UCSD-AML1 (cell line): ENCODE measurements around the gene SMIM14.
"Not testable (repeated sequence)": the region's sequence is repeated elsewhere in the genome, so short reads cannot be mapped to it uniquely, and the experiment has no call there.

ENCODE experiments used
- DNase-seq: peaks from one replicate; lab custom pipeline; 2025; ENCODE audit not compliant: unreplicated experiment; lab: John Stamatoyannopoulos, UW

SMIM14 gene

DNA sequence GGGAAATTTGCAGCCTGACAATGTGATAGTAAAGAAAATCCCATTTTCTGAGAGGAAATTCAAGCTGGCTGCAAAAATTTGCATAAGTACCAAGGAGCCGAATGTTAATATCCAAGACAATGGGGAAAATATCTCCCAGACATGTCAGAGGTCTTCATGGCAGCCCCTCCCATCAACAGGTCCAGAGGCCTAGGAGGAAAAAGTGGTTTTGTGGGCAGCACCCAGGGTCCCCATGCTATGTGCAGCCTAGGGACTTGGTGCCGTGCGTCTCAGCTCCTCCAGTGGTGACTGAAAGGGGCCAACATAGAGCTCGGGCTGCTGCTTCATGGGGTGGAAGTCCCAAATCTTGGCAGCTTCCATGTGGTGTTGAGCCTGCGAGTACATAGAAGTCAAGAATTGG is 105.1 kb downstream of the SMIM14 start:
- no peak for DNase-seq

DNA sequence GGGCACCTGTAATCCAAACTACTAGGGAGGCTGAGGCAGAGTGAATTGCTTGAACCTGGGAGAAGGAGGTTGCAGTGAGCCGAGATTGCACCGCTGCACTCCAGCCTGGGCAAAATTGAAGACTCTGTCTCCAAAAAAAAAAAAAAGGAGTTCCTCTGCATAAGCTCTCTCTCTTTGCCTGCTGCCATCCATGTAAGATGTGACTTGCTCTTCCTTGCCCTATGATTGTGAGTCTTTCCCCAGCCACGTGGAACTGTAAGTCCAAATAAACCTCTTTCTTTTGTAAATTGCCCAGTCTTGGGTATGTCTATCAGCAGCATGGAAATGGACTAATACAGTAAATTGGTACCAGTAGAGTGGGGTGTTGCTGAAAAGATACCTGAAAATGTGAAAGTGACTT is 106.4 kb downstream of the SMIM14 start:
- not testable (repeated sequence) for DNase-seq

DNA sequence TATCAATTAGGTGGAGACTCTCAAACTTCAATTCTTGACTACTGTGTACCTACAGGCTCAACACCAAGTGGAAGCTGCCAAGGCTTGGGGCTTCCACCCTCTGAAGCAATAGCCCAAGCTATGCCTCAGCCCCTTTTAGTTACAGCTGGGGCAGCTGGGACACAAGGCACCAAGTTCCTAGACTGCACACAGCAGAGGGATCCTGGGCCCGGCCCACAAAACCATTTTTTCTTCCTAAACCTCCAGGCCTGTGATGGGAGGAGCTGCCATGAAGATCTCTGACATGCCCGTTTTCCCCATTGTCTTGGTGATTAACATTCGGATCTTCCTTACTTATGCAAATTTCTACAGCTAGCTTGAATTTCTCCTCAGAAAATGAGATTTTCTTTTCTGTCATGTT is 108.0 kb downstream of the SMIM14 start:
- no peak for DNase-seq

DNA sequence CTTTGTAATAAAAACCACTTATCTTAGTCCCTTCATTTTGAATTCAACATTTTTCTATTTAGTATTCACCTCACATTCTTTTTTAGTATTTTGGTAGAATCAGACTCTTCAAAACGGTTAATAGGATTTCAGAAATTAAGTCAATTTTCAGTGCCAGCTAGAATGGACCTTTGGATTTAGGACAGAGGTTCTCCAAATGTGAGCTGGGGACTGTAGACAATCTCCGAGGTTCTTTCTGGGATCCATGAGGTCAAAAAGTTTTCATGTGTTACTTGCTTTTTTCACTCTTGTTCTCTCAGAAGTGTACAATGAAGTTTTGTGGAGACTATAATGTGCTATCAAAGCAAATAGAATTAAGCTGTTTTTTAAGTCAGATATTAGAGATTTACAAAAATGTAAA is 109.1 kb downstream of the SMIM14 start:
- DNase-seq = no peak

DNA sequence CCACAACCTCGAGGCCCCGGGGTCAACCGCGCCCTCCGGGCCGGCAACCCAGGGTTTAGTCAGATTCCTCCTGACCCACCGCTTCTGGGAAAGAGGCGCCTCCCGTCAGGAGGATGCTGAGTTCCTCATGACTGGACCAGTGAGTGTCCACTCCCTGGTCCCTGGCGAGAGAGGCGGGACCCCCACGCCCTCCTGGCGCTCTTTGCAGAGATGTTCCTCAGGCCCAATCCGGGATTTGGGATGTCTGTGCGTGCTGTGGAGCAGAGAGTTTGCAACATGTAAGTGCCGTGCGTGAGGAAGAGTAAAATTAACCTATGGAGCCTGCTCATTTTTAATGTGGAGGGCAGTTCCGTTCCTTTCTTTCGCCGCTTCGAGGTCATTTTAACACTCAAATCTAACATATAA is 110.6 kb downstream of the SMIM14 start:
- DNase-seq = no peak

DNA sequence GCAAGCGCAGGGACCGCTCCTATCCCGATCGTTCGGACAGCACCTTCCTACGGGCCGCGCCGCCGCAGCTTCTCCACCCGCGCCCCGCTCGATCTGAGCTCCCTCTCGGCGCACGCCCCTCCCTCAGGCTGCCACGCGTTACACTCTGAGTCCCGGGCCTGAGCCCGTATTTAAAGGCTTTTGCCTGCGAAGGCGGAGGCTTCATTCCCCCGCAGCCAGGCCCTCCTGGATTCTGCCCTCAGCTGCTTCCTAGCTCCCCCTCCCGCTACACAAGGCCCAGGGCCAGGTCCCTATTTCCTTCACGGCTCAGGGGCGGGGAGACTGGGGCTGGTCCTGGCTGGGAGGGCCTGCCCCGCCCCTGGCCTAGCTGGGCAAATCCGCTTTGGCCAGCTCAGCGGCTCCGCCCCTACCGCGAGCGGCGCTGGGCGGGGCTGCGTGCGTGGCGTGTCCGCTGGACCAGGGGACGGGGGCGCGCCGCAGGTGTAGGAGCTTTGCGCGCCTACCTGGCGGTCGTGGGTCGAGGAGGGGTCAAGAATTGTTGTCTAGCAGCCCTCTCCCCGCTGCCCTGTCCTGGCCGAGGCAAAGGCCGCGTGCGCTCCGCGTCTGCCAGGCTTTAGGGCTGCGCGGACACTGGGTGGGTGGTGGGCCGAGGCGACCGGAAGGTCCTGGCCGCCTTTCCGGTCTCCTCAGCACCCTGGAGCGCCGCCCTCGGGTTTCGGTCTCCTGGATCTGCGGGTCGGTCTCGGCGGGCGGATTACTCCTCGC is 111.2 kb downstream of the SMIM14 start, which contains the start of gene UGDH:
UGDH (minus strand) TSS at position 144 of the 765 bp plus-strand sequence. CDS start 5,927 bp downstream, outside the sequence.
- peak; percentile 95 for DNase-seq

DNA sequence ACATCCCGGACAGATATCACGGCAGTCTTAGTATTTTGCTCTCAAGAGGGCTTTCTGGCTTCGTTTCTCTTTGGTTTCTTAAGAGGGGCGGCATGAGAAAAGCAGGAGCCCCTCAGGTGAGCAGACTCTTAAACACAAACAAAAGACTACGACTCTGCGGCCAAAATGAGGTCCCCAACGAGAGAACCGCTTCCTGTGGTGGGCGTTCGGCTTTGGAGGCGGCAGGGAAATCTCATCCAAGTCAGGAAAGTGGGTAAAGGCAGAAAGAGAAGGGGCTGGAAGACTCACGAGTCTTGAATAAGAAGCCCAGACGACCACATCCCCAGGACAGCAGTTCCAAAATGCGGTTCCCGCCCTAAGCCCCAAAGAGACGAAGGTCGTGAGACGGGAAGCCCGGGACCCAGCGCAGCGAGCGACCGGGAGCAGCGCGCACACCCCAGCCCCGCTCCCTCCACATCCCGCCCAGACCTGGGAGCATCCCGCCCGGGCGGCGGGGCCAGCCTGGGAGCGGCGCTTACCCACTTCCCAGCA is 111.8 kb downstream of the SMIM14 start:
- DNase-seq = no peak

DNA sequence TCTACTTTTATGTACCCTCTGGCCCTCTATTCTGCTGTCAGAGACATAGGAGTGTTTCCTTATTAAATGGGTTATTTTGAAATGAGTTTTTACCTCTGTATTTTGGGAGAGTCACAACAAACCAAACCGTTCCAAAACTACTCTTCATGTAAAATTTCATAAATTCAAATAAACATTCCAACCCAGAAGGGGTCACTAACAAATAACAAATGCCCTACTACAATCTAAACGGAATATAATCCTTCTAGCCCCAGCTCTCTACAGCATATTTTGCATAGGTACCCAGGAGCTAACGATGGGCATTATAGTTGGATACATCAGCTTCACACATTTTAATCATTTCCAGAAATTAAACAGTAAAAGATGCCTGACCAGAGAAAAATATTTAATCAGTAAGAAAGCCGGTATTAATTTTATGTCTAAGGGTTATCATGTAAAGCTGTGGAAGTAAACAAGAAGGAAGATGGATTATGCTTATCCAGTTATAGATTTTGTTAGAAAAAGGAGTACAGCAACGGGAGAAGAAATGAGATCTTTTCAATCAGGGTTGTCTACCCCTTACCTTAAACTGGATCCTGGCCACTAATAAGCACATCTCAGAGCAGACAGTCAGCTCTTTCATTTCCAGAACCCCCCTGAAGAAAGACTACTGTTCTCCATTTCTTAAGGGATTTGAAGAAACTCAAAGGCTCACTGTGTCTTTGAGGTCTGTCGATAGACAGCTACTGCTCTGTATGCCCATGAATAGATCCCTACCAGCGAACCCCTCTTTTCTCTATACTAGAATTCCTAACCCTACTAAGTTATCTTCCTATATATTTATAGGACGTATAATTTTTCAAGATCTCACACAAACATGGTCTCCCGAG is 112.6 kb downstream of the SMIM14 start:
- no peak for DNase-seq

DNA sequence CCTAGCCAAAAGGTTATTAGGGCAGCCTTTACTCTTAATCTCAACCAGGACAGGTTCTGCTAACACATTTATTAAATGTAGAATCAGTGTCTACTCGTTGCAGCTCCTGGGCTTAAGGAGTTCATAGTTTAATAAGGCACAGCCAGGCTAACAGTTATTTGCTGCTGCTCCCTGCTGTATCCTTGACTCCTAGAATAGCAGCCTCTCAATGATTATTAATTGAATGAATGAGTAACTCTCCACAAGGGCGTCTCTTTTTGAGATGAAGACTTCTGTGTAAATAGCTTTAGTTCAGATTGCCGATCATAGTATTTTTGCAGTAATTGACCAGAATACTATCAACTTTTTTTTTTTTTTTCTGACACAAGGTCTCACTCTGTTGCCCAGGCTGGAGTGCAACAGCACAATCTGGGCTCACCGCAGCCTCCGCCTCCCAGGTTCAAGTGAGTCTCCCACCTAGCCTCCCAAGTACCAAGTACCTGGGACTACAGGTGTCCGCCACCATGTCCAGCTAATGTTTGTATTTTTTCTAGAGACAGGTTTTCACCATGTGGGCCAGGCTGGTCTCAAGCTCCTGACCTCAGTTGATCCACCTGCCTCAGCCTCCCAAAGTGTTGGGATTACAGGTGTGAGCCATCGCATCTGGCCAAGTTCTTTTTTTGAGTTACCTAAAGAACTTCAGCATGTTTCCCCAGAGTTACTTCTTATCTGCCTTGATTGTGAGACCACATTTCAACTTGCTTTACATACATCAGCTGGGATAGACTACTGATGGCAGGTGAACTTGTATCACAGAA is 114.3 kb downstream of the SMIM14 start:
- DNase-seq = no peak

DNA sequence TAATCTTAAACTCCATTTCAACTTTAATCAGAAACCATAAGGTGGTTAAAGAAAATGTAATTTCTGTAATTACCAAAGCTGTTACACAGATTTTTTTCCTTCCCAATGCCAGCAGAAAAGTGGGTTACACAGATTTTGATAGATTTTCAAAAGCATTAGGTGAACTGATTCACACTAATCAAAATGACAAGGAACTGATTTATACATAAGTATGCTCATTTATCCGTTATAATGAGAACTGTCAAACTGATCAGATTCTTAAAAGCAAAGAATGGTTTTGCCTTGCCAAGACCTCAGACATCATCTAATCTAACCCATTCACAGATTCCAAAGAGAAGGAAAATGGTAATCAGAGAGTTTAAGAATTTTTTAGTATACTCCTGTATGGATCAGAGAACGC is 116.6 kb downstream of the SMIM14 start:
- DNase-seq = no peak

DNA sequence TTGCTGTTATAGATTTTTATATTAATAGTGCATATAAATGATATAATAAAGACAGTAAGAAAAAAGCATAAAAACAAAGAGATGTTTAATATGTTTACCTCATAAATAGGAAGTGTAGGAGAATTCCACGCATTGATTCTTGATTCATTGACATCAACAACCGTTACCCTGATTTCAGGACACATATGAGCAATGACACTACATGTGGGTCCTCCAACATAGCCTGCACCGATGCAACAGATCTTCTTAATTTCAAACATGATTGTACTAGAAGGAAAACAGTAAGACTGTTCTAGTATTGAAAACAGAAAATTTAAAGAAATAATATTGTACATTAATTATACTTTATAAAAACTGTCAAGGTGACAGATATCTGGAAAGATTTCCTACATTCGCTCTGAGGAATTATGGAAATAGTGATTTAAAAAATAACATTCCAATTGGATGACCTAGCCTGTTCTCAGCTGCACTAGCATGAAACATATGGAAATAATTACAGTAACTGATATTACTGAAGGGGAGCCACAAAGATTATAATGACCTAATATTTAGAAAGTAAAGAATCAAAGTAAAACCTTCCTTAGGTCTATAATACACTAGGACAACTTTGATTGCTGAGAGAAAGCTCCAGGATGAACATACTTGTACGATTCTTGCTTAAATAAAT is 117.3 kb downstream of the SMIM14 start:
- no peak for DNase-seq

DNA sequence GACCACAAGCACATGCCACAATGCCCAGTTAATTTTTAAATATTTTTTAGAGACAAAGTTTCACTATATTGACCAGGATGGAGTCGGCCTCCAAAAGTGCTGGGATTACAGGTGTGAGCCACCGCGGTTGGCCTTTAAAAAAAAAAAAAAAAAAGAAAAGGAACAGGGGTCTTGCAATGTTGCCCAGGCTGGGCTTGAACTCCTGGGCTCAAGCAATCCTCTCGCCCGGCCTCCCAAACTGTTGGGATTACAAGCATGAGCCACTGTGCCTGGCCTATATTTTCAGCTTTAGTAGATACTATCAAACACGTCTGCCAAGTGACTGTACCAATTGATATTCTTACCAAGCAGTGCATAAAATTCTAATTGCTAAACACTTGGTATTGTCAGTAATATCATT is 120.2 kb downstream of the SMIM14 start:
- DNase-seq = no peak

DNA sequence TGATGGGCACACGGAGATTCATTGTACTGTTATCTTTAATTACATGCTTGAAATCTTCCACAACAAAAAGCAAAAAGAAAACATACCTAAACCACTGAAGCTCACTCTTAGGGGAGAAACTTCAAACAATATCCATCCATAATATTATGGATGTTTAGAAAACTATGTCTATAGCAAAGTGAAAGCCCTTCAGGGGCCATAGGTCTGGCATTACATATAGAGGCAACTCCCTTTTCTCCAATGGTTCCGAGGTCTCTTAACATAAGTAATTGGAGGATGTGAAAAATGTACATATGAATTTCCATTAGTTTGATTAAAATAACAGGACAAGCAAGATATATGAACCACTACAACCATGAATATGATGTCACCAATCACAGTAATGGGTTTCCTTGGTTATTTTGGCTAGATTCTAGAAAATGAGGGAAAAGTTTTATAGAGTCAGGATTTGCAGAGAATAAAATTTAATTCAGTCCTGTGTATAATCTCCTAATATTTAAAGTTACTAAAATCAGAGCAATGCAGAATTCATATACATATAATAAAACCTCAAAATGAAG is 122.2 kb downstream of the SMIM14 start:
- no peak for DNase-seq

DNA sequence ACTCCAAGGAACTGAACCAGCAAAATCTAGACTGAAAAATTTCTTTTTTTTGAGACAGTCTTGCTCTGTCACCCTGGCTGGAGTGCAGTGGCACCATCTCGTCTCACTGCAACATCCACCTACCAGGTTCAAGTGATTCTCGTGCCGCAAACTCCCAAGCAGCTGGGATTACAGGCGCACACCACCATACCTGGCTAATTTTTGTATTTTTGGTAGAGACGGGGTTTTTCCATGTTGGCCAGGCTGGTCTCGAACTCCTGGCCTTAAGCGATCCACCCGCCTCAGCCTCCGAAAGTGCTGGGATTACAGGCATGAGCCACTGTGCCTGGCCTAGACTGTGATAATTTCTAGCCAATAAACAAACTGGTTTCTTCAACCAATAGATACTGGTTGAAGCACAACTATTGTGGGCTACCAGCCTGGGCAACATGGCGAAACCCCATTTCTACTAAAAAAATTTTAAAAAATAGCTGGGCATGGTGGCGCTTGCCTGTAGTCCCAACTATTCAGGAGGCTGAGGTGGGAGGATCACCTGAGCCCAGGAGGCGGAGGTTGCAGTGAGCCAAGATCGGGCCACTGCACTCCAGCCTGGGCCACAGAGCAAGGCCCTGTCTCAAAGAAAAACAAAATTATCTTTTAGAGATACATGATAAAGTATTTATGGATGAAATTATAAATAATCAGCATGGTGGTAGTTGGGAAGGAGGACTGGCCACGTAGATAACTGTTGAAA is 122.8 kb downstream of the SMIM14 start:
- not testable (repeated sequence) for DNase-seq

DNA sequence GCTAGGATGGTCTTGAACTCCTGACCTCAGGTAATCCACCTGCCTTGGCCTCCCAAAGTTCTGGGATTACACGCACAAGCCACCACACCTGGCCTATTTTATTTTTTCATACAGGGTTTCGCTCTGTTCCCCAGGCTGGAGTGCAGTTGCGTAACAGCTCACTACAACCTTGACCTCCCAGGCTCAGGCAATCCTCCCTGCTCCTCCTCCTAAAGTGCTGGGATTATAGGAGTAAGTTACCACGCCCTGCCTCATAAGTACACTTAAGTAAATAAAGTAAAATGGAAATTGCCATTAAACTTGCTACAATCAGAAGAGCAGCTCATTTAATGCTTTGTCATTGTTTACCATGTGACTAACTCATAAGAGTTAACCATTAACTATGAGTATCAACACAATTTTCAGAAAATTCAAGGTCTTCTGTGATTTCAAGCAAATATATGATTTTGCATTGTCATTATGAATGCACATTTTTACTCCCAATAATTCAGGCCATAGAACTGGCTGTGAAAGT is 123.7 kb downstream of the SMIM14 start:
- no peak for DNase-seq

DNA sequence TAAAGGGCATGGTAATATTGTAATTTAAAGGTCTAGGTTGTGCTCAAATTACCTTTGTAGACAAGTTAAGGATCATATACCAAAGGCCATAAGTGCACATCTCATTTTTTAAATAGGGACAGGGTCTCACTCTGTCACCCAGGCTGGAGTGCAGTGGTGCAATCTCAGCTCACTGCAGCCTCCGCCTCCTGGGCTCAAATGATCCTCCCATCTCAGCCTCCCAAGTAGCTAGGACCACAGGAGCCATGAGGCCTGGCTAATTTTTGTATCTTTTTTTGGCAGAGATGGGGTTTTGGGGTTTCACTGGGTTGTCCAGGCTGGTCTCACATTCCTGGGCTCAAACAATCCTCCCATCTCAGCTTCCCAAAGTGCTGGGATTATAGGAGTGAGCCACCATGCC is 124.4 kb downstream of the SMIM14 start:
- DNase-seq = not testable (repeated sequence)

DNA sequence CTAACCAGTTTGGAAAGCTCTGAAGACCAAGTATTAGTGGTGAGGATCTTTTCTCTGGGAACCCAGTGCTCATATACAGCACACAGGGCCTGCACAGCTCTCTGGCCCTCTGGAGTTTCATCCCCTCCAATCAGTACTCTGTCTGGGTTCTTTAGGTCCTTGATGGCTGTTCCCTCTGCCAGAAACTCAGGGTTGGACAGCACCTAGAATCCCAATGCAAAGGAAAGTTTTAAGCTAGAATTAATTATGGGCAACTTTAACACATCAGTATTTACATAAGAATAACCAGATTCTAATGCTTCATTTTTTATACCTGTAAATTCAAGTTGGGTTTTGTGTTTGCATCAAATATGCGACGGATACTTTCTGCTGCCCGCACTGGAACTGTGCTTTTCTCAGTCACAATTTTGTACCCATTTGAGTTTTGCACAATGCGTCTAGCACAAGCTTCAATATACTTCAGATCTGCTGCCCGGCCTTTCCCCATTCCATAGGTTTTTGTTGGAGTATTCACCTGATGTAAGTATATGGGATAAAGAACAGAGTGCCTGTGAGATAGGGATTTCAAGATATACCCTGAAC is 128.2 kb downstream of the SMIM14 start:
- no peak for DNase-seq

DNA sequence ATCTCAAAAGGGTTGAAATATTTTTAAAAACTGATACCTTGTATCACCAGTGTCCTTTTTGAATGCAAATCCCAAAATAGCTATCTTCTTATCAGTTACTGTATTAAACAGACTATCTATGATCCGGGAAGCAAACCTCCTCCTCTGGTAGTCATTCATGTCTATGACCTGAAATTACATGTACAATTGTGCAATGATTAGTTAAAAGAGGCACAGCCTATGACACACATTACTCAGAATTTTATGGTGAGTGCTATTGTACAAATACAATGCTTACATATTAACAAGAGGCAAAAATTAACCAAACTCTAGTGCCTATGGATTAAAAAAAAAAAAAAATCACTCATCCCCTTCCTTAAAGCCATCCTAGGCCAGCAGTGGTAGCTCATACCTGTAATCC is 133.1 kb downstream of the SMIM14 start:
- no peak for DNase-seq

DNA sequence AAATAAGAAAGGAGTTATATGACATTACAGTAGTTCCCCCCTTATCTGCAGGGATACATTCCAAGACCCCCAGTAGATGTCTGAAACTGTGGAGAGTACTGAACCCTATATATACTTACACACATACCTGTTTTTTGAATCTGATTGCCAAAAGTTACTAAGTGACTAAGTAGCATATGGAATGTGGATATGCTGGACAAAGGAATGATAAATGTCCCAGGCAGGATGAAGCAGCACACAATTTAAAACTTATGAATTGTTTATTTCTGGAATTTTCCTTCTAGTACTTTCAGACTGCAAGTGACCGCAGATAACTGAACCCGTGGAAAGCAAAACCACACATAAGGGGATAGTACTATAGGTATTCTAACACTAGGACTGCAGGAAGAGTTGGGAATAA is 134.1 kb downstream of the SMIM14 start:
- no peak for DNase-seq
